DMS153 treated with DMSO at 0.1 percent for 48 hours (cell line): ENCODE measurements around the gene TCF7L2.

Source experiments
- DNase-seq: peaks from one replicate; lab custom pipeline; 2025; ENCODE audit not compliant: unreplicated experiment; lab: John Stamatoyannopoulos, UW

TCF7L2 gene

DNA sequence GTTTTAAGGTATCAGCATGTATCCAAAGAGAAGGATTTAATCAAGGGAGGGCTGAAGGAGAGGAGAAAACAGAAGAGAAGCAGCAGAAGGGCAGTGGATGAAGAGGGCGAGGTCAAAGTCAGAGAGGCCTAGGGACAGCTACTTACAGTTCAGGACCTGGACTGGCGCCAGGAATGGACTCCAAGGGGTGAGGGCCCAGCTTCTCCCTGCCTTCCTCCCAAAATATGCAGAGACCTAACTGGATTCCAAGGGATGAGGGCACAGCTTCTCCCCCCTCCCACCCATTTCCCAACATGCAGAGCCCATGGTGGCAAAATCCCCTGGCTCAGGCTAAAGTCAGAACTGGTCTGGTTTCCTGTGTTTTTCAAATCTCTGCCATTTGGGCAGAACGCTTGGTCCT, 3.4 kb upstream of the TCF7L2 start:
- no peak for DNase-seq

DNA sequence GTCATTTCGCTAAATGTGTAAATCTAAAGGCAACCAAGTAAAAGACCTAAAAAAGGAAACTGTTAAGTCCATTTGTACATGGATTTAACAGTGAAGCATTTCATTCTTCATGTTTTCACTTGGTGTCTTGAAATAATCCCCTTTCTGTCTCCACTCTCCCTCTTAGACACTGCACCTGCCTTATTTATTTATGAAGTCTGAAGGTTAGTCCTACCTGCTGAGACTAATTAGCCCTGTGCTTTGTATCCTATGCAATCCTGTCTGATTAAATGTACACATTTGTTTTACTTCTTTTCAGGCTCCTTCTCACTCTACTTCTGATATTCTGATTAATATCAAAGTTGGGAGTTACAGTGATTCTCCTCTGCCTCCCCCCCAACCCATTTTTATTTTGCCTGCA, 1.9 kb upstream of the TCF7L2 start:
- no peak for DNase-seq

GRCh38 chr10:112949143-112949823, 764 bp upstream of the TCF7L2 start:
- no peak for DNase-seq

GRCh38 chr10:112950714-112951358, 789 bp downstream of the TCF7L2 start:
- no peak for DNase-seq

GRCh38 chr10:112951359-112952281, 1.6 kb downstream of the TCF7L2 start:
- DNase-seq: no peak

- DNase-seq: no peak
These were observed 2.5 kb downstream of the TCF7L2 start for GRCh38 chr10:112952282-112953173.

- no peak for DNase-seq
These were observed 3.4 kb downstream of the TCF7L2 start for GRCh38 chr10:112953174-112954159.

DNA sequence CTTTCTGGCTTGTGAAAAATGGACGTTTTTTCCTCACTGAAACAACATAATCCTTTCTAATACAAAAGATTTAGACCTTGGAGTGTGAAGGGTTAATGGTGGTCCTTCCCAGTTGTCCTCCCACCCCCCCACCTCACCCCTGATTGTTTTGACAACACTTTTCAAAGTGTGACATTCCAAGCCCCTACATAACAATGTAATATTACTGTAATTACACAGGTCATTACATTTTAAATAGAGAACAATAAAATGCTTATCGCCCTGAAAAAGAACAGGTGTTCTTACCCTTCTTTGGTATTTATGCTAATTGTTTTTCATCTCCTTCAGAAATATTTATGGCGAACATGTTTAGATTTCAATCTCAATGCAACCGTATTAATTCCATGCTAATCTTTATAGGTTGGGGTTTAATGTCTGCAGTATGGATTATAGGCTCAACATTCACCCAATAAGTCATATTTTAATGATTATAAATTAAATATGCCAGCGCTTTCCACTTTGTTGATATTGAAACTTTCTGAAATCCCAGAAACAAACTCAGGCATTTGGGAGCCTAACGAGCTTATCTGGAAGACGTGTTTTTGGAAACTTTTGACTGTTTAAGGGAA, 5.0 kb downstream of the TCF7L2 start:
- DNase-seq: no peak

GRCh38 chr10:112955582-112956421, 5.8 kb downstream of the TCF7L2 start:
- no peak for DNase-seq

- no peak for DNase-seq
These were observed 6.7 kb downstream of the TCF7L2 start for GRCh38 chr10:112956631-112957350.

DNA sequence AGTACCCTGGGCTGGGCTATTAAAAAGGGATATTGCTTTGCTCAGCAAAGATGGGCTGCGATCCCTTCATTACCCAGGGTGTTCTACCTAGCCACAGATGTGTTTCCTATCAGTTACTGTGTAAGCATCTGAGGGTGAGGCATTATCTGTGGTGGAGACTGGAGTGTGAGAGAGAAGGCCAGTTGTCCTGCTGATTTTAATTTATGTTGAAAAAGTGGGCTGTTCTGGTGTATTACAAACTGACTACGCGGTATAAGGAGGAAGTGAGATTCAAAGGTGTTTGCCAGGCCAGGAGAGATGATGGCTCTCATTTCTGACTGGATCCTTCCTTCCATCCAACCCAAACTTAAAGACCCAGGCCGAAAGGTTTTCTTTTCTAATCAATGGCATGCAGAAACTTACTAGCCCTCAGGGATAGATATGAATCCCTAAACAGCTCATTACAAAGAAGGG, 7.6 kb downstream of the TCF7L2 start:
- DNase-seq: no peak

GRCh38 chr10:112958275-112958995, 8.4 kb downstream of the TCF7L2 start:
- DNase-seq: no peak

GRCh38 chr10:112959207-112959838, 9.3 kb downstream of the TCF7L2 start:
- no peak for DNase-seq

DNA sequence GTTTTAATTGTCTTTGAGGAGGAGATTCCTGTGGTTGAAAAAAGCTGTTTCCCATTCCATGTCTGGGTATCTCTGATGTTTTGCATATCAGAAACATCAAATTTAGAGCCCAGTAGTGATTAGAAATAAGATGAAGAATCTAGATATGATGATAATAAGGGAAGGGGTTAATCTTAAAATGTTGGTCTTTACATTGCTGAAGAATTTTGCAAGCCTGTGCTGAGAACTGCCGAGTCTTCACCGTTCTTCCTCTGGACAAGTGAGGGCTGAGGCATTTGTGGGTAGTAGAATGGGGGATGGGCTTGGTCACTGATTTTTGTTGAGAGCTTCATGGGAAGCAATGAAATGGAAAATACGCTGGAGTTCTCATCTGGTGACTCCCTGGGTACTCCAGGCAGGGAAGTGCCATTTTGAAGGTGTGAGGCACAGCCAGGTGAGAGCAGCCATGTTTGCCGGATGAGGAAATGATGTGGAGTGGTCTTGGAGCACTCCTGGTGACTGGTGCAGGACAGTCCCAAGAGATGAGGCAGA, 10.2 kb downstream of the TCF7L2 start:
- no peak for DNase-seq

DNA sequence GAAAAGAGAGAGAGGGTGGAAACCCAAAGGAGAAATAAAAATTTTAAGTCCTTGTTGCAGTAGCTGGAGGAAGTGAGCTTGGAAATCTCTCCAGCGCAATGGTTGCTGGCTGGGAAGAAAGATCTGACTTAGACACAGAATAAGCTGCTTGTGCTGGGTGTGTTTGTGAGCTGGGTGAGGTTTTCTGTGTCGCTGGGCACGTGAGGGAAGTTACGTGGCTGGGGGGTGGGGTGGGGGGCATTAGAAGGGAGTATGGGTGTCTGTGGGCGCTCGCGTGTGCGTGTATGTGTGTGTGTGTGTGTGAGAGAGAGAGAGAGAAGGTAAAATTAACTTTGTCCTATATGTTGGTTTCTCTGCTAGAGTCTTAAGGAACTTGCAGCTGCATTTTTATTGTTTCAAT, 11.6 kb downstream of the TCF7L2 start:
- no peak for DNase-seq

GRCh38 chr10:112962343-112962742, 12.3 kb downstream of the TCF7L2 start:
- DNase-seq: no peak
